ENCODE results near the gene CAND2. TPM values are rescaled to one million over a fixed set of nuclear protein-coding genes. Genes with fewer than 3 reads are reported as not detected.
A peak's percentile ranks its signal among the peaks of the same experiment; 100 is the strongest.

The CAND2 gene
- total and polyA plus RNA-seq, 3 donors from 2014 or later, result 38.0 to 128 (median 118) TPM

GRCh38 chr3:12810013-12810780 is 13.7 kb downstream of the CAND2 start:
- H3K4me1 ChIP-seq, result peaks cover 6% of the 10 kb centered on the region
- peak overlapping the region; percentile 27 to 41 for H3K27ac ChIP-seq
- intact Hi-C loops (cut with DNase I; ENCODE audit: low total_unique reads), result no loop called here
- no peaks in the 10 kb centered on the region for H3K27me3 ChIP-seq
- DNase-seq, result peak; percentile 97
- TF ChIP-seq POLR2A (IDR thresholded peaks at IDR 0.05) (no peak), CTCF (IDR thresholded peaks at IDR 0.05) (peak; percentile 63 to 82 (median 76))
- H3K4me3 ChIP-seq, result peak overlapping the region; percentile 44 to 64
- H3K36me3 ChIP-seq (ENCODE audit: low read depth, missing control alignments), result no peaks in the 10 kb centered on the region
- no peaks in the 10 kb centered on the region for H3K9me3 ChIP-seq
- WGBS, 2 donors, result 1 to 4% methylated on average over 26 to 50 of the region's 50 CpGs

- Histone ChIP-seq H3K27ac (no peak overlapping the region), H3K4me3 (no peak overlapping the region), H3K27me3 (no peaks in the 10 kb centered on the region), H3K4me1 (peaks cover 6% of the 10 kb centered on the region), H3K36me3 (ENCODE audit: low read depth, missing control alignments) (no peaks in the 10 kb centered on the region), H3K9me3 (no peaks in the 10 kb centered on the region)
- TF ChIP-seq CTCF (IDR thresholded peaks at IDR 0.05) (no peak), POLR2A (IDR thresholded peaks at IDR 0.05) (no peak)
- no peak for DNase-seq
- intact Hi-C loops (cut with DNase I; ENCODE audit: low total_unique reads), result no loop called here
- 50 to 75% methylated on average over 5 of the region's 5 CpGs for WGBS, 2 donors
Observed at GRCh38 chr3:12810961-12811360, 14.5 kb downstream of the CAND2 start.

- 80 to 91% methylated on average over 1 to 3 of the region's 3 CpGs for WGBS, 2 donors
- no peaks in the 10 kb centered on the region for H3K36me3 ChIP-seq (ENCODE audit: low read depth, missing control alignments)
- intact Hi-C loops (cut with DNase I; ENCODE audit: low total_unique reads), result no loop called here
- peaks cover 6% of the 10 kb centered on the region for H3K4me1 ChIP-seq
- no peak for DNase-seq
- no peak overlapping the region for H3K27ac ChIP-seq
- H3K4me3 ChIP-seq, result no peak overlapping the region
- no peaks in the 10 kb centered on the region for H3K27me3 ChIP-seq
- TF ChIP-seq POLR2A (IDR thresholded peaks at IDR 0.05), result no peak
- no peak for TF ChIP-seq CTCF (IDR thresholded peaks at IDR 0.05)
- no peaks in the 10 kb centered on the region for H3K9me3 ChIP-seq
Observed at GRCh38 chr3:12812812-12813211, 16.3 kb downstream of the CAND2 start.

GRCh38 chr3:12813967-12814366 is 17.5 kb downstream of the CAND2 start:
- Histone ChIP-seq H3K27ac (no peak overlapping the region), H3K36me3 (ENCODE audit: low read depth, missing control alignments) (no peaks in the 10 kb centered on the region), H3K9me3 (no peaks in the 10 kb centered on the region), H3K27me3 (no peaks in the 10 kb centered on the region), H3K4me3 (no peak overlapping the region), H3K4me1 (peaks cover 6% of the 10 kb centered on the region)
- intact Hi-C loops (cut with DNase I; ENCODE audit: low total_unique reads), result no loop called here
- TF ChIP-seq POLR2A (IDR thresholded peaks at IDR 0.05) (no peak), CTCF (IDR thresholded peaks at IDR 0.05) (no peak)
- 88 to 94% methylated on average over 6 of the region's 6 CpGs for WGBS, 2 donors
- DNase-seq, result no peak

- Histone ChIP-seq H3K4me3 (no peak overlapping the region), H3K9me3 (no peaks in the 10 kb centered on the region), H3K27me3 (no peaks in the 10 kb centered on the region), H3K4me1 (peaks cover 6% of the 10 kb centered on the region), H3K36me3 (ENCODE audit: low read depth, missing control alignments) (no peaks in the 10 kb centered on the region), H3K27ac (no peak overlapping the region)
- DNase-seq, result no peak
- WGBS, 2 donors, result 94% methylated on average over 13 to 24 of the region's 24 CpGs
- TF ChIP-seq POLR2A (IDR thresholded peaks at IDR 0.05), result no peak
- intact Hi-C loops (cut with DNase I; ENCODE audit: low total_unique reads), result no loop called here
Observed at GRCh38 chr3:12815078-12815477, 18.6 kb downstream of the CAND2 start.

Measured in testis (tissue), 3 donors.